NCI-H1930 (cell line): Measurements from ENCODE around the gene OR2T6.
"Not testable (repeated sequence)": the region's sequence is repeated elsewhere in the genome, so short reads cannot be mapped to it uniquely, and the experiment has no call there.

ENCODE experiments used
- DNase-seq, 2 experiments: peaks; one replicate each; lab custom pipeline; 2025; lab: John Stamatoyannopoulos, UW

Gene OR2T6, protein sequence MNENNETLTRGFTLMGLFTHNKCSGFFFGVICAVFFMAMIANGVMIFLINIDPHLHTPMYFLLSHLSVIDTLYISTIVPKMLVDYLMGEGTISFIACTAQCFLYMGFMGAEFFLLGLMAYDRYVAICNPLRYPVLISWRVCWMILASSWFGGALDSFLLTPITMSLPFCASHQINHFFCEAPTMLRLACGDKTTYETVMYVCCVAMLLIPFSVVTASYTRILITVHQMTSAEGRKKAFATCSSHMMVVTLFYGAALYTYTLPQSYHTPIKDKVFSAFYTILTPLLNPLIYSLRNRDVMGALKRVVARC

DNA sequence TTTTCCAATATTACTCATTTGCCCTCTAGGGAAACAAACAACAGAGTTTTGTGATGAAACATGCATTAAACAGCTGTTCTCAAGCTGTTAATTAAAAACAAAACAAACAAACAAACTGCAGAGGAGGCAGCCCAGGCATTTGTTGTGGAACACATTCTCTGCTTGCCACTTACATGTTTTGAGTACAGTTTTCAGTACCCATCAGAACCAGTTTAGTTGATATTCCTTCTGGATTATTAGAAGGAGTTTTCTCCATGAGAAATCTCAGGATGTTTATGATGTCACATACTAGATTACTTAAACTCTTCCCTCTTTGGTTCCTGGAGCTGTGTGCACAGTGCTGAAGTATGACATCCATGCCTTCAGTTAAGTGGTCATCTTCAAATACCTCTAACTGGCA lies at the start of gene OR2T6:
OR2T6 (plus strand) TSS at position 301 of the 400 bp plus-strand sequence. CDS start 11,863 bp downstream, outside the sequence.
- no peak for DNase-seq

DNA sequence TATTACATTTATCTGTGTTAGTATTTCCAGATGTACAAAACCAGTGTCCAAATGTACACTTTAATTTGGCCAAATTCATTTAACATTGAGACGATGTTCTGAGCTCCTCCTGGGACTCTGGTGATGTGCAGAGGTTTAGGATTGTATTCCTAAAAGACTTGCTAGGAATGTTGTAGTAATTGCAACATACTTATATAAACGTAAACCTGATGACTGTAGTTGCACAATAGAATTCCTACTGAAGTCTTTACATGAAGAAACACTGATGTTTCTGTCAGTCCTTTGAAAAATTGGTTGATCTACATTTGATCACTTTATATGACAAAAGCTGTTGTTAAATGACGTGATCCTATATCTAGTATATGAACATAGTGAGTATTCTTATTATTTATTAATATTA lies 32.1 kb upstream of the OR2T6 start:
- no peak for DNase-seq

DNA sequence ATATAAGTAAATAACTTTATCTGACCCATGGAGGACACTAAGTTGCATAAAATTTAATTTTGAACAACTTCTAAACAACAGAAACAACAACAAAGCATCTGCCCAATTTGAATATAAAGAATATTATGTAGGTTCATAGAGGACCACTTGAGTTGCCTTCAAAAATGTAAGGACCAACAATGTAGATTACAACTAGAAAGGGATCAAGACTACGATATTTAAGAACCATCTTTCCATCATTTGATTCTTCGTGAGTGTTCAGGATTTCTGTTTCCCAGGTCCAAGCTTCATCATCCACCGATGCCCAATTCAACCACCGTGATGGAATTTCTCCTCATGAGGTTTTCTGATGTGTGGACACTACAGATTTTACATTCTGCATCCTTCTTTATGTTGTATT lies 27.1 kb upstream of the OR2T6 start, which contains the start of gene OR14C36:
OR14C36 (plus strand) TSS at position 301 of the 400 bp plus-strand sequence; CDS start at position 301, 0 bp downstream.
- no peak for DNase-seq

DNA sequence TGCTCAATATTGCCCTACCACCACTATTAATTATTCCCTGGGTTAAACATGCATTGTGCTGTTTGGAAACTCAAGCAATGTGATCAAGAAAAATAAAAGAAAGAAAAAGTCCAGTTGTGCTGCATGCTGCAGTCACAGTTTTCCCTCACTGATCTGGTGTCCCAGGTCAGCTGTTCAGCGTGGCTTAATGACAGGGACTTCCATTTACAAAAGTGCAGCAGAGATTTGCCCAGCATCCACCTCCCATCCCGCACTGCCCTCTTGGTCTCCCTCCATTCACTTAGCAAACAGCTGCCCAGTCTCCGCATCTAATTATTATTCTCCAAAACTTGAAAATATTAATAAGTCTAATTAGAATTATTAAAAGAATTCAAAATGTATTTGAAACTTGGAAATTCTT lies 16.1 kb upstream of the OR2T6 start:
- DNase-seq, result no peak

DNA sequence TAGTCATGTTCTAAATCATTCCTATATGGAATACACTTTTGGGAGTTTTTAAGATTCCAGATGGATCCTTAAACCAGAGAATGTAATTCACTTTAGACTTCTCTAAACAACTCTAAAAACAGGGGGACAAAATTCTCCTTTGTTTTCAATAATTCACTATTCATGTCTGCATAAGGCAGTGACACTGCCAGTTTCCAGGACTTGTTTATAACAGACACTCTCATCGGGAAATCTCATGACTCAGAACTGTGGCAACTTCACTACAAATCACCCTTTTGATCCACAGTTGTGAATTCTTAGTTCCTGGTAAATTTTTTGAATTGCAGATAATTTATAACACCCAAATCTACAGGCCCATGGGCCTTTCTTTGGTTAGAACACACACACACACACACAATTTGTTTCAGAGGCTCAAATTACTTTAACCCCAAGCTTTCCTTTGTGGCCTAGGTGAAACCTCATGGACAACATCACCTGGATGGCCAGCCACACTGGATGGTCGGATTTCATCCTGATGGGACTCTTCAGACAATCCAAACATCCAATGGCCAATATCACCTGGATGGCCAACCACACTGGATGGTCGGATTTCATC lies 14.3 kb upstream of the OR2T6 start, which contains the start of gene OR2T4:
OR2T4 (plus strand) TSS at position 545 of the 595 bp plus-strand sequence; CDS start at position 545, 0 bp downstream.
- no peak for DNase-seq

DNA sequence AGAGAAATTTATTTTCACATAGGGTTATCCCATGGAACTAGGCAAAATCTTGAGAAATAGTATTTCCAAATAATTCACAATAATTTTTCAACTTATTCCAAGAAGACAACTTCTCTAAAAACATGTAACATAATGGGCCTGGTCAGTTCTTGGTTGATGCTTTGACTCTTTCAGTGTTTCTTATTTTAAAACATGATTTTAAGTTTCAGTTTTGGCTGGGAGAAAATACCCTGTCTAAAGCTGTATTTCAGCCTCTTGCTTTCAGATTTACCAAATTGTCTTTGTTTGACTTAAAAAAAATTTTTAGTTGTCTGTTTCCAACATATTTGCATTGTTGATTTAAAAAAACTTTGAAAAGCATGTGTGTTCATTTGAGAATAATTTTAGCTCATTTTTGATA lies 8.9 kb upstream of the OR2T6 start:
- DNase-seq, result no peak

DNA sequence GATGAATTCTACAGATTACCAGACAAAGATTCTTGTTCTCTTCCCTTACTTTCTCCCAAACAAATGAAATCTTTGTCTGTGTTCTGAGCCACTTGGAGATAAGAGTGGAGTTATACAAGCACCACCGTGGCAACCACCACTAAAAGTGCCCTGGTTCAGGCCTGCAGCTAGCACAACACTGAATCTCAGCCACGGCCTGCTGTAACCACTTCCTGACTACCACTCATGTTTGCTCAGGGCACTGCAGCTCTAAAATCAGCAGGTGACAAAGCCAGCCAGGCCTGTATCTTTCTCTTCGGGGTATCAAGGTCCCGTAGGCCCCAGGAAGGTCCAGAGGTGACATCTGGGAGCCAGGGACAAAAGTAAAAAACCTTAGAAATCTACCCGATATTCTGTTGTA lies 3.2 kb upstream of the OR2T6 start:
- no peak for DNase-seq

DNA sequence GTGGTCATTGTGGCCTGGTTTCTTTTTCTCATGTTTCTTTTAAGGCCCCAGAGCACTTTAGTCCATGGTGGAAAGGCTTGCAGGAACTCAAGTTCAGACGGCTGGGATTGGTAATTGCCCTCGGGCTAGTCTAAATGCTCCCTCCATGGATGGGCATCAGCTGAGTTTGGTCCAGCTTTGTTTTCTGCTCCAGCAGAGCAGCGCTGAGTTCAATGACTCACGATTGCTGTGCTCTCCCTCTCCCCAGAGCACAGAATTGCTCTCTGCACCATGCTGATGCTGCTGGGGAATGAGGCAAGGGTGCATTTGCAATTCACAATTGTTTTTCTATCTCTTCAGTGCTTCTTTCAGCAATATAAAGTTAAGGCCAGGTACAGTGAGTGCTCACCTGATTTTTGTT lies 1.8 kb upstream of the OR2T6 start:
- DNase-seq, result no peak

DNA sequence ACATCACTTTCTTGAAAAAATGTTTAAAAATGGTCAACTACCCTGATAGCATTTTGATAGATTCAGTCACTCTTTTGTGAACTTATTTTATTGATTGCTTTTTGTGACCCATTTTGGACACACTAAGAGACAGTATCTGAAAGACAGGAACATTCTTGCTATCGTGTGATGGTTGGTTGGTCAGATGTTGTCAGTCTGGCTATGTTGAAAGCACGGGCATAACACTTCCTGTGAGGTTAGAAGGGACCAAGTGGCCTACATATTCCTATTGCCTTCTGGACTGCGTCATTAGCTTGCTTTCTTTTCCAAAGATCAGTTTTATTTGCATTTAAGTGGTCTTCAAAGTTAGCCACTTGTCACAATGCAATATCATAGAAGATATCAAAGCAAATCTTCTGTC lies 1.4 kb downstream of the OR2T6 start:
- no peak for DNase-seq

DNA sequence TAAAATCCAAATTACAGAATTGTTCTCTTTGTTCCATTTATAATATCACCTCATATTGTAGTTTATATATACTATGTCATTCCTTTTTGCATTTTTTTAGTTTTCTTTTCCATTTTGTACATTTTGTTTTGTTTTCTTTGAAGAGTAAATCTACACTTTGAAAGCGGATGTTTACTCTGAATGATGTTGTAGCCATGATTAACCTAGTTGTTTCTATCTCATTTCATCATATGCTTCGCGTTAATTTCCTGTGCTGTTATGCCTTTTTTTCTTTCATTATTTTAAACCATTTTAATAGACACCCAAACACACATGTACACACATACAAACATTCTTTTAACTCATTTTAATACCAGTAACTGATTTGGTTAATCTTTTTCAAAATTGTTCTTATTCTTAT lies 5.3 kb downstream of the OR2T6 start:
- DNase-seq, result no peak

DNA sequence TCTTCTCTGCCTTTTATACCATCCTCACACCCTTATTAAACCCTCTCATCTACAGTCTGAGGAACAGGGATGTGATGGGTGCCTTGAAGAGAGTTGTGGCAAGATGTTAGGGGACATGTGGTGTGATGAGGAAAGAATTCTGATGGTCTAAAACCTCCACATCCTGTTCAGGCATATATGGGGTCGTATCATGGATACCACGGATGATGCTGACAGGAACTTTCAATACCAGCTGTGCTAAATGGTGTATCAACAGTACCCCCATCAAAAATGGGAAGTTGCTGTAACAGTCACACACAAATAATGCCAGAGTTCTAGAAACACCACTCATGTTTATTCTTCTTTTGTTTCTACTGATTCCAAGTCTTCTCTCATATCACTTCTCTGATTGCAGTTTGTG lies 12.9 kb downstream of the OR2T6 start:
- DNase-seq, result no peak

DNA sequence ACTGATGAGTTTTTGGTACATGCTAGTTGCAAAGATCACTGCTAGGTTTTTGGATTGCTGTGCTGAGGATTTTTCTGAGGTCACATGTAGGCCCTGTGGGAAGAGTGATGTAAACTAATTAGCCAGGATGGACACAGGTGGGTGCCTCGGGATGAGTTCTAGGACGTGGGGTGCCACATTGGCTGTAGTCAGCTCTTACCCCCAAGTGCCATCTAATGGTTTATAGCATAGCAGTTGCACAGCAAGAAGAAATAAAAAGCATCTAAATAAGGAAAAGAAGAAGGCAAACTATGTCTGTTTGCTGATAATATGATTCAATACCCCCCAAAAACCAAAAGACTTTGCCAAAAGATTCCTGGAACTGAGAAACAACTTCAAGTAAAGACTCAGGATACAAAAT lies 17.5 kb downstream of the OR2T6 start:
- no peak for DNase-seq

DNA sequence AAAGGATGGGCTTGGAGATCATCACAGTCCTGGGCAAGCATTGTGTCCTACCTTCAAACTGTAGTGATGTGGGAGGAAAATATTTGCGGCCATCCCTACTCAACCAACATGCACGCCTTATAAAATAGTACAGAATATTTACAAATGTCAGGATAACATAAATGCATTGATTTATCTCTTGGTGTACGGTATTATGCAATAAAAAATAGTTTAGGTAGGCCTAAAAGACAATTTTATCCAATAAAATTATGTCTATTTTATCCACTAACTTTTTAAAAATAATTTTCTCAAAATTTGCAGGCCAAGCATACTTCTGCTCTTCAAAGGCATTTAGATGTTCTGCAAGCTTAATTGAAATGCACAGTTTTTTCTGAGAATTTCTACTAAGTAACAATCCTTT lies 27.2 kb downstream of the OR2T6 start, which contains the start of gene OR2T1:
OR2T1 (plus strand) TSS at position 301 of the 400 bp plus-strand sequence. CDS start 3,100 bp downstream, outside the sequence.
- DNase-seq, result no peak

DNA sequence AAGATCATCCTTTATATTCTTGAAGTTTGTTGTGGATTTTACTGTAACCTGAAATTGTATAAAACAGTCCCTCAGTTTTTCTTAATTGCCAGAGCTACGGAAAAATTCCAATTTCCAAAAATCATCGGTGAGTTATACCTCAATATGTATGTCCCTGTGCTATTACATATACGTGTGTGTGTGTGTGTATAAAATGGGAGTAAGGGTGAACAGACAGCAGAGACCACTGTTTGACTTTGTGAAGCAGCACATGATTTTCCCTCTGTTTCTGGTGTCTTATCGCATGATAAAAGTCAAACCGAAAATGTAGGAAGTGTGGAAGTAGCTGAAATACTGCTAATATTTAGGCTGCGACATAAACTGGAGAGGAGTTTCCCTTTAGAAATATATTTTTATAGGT lies 28.5 kb downstream of the OR2T6 start:
- DNase-seq, result peak in 1 of 2 experiments; percentile 4

DNA sequence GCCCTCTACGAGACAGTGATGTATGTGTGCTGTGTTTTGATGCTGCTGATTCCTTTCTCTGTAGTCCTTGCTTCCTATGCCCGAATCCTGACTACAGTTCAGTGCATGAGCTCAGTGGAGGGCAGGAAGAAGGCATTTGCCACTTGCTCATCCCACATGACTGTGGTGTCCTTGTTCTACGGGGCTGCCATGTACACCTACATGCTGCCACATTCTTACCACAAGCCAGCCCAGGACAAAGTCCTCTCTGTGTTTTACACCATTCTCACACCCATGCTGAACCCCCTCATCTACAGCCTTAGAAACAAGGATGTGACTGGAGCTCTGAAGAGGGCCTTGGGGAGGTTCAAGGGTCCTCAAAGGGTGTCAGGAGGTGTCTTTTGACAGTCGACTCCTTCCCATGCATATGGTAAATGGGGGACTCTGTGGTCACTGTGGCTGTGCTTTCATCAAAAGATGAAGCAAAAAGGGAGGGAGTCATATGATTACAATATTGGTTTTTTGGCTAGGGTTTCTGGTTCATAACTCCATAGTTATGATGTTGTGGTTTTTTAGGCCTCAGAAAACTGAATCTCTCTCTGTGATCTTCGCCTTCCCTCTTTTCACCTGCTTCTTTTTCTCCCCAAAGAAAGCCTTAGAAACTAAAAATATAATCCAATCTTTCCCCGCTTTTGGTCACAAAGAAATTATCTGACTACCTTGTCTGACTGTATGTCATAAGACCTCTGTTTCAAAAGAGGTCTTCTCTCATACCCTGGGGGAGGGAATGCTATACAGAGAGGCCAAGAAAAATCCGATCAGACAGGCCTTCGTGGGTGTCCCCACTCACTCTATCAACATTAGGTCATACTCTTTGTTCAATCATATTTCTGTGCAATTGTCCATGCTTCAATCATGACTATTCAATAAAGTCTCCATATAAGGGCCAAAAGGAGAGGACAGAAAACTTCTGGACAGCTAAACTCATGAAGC lies 31.5 kb downstream of the OR2T6 start:
- no peak for DNase-seq

DNA sequence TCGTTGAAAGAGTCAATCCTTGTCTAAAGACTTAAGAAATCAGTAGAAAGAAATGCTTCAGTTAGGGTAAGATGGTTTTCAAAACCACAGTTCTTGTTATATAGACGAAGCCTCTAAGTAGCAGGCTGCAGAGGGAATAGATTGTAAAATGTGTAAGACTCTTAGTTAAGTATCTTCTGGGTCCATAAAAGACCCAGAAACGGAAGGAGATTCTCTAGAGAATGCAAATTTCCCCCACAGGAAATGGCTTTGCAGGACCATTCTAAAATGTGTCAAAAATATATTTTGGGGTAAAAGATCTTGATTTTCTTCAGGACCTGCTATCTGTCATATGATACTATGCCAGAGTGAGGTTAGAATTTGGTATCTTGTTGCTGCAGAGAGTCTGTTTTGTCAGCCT lies 40.7 kb downstream of the OR2T6 start:
- DNase-seq, result no peak

DNA sequence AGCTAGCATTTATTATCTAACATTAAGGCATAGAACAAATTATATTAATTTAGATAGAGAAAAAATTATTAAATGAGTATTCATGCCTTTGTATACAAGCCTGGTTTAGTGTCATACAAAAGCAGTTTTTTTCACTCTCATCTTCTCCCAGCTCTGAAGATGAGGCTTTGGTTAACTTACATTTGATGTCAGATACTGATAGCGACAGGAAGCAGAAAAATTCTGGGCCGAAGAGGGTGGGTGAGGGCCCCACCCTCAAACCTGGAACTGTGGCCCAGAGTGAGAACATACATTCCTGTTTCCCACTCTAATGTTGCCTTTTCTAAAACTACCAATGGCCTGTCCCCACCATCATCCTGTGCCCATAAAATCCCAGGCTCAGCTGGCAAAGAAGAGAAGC lies 42.3 kb downstream of the OR2T6 start:
- DNase-seq, result no peak

DNA sequence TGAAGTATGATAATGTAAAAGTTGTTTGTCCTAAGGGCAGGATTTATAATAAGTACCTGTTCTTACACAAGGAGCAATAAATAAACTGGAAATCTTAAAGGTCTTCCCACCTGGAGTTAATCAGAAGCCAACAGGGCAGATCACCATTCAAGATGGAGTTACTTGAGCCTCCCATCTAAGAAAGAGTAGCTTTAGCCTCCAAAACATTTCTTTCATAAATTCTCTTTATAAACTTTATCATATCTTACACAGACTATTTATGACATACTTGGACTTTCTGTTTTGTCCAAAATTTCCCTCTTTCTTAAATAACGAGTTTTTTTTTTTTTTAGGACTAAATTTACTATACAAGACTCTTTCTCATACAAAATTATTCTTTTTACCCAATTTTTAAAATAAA lies 45.8 kb downstream of the OR2T6 start:
- no peak for DNase-seq

DNA sequence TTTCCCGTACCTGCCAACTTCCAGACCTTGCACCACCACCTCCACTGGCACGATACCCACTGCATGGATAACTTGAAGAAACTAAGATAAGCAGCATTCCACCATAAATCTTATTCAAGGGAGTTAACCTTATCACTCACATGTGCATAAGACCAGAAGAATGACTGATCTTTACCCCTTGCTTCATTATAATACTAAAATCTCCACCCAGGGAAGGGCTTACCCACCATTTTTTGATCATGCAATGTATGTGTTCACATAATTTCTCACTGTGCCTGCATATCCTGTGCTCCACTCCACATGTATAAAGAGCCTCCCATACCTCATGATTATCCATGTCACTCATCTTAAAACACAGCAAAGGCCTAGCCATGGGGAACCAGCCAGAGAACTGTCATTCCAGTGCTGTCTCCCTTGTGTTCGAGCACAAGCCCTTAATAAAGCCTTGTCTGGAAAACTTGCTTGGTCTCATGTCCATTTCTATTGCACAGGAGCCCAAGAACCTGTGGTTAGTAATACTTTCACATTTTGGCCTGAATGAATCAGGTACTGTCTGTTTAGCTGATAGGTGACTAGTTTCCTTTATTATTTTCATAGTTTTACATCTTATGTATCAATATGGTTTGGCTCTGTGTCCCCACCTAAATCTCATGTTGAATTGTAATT lies 52.1 kb downstream of the OR2T6 start:
- DNase-seq, result not testable (repeated sequence)

DNA sequence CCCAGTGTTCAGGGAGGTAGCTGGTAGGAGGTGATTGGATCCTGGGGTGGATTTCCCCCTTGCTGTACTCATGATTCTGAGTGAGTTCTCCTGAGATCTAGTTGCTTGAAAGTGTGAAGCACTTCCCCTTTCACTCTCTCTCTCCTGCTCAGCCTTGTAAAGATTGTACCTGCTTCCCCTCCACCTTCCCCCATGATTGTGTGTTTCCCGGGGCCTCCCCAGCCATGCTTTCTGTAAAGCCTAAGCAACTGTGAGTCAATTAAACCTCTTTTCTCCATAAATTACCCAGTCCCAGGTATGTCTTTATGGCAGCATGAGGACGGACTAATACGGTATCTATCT lies 52.6 kb downstream of the OR2T6 start:
- DNase-seq, result not testable (repeated sequence)

DNA sequence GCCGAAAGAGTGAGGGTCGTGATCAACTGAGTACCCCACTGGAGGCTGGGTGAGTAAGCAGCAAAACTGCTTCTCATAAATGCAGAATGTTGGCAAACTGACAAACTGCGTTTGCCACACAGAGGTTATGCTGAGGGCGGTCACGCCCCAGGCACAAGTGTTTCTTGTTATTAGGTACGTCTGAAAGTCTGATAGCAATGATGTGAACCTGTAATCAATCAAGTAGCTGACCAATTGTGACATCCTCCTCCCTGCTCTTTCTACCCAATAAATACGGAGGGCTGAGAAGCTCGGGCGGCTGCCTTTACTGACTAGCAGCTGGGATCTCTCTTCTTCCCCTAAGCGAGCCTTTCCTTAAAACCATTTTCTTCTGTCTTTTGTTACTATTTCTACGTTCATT lies 56.1 kb downstream of the OR2T6 start:
- DNase-seq, result not testable (repeated sequence)

DNA sequence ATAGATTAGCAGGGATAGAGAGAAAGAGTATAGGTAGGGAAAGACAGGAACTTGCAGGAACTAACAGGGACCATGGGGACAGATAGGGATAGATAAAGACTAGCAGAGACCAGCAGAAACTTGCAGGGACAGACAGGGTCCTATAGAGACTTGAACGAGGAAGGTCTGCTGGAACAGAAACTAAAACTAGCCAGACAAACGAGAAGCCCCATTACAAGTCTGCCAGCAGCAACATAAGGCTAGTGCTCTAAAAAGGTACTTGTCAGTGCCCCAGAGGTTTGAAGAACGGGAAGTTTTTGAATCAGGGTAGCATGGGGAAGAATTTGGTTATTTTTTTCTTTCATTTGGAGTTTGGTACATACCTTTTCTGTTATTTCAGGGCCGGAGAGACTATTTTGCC lies 56.7 kb downstream of the OR2T6 start:
- DNase-seq, result not testable (repeated sequence)
